ENCODE data around the gene FGF5. TPM values are rescaled to one million over a fixed set of nuclear protein-coding genes. Genes with fewer than 3 reads are reported as not detected.

Gene FGF5
- total RNA-seq, 1 experiment from 2014 or later: 2.6 TPM

GRCh38 chr4:80261989-80262600 is 4.4 kb upstream of the FGF5 start:
- POLR2A ChIA-PET (ENCODE audit: unreplicated experiment): no interaction called here
- Histone ChIP-seq H3K4me1 (ENCODE audit: insufficient read depth, low read length) (peaks cover 6% of the 10 kb centered on the region; the same call in 1 of the 2 replicates), H3K79me2 (ENCODE audit: low read length) (peaks cover 17% of the 10 kb centered on the region), H3K4me3 (ENCODE audit: low read length) (no peak overlapping the region), H3K4me2 (ENCODE audit: low read length) (no peak overlapping the region), H3K36me3 (ENCODE audit: low read depth, low read length) (no peaks in the 10 kb centered on the region), H3K9ac (ENCODE audit: low read length) (no peak overlapping the region), H4K20me1 (ENCODE audit: low read length) (no peaks in the 10 kb centered on the region), H3F3A (ENCODE audit: low read length, unreplicated experiment) (no peaks in the 10 kb centered on the region), H2AFZ (ENCODE audit: low read length) (no peak overlapping the region), H3K9me2 (replicated peaks; ENCODE audit: low read length) (no peaks in the 10 kb centered on the region), H3K27ac (ENCODE audit: low read length) (no peak overlapping the region), H3K27me3 (ENCODE audit: low read length) (no peaks in the 10 kb centered on the region), H3K9me3 (ENCODE audit: low read length) (no peaks in the 10 kb centered on the region)
- DNase-seq (no peak), ATAC-seq (no peak)
- intact Hi-C loops (cut with micrococcal nuclease): no loop called here
- TF ChIP-seq EZH2 (IDR thresholded peaks at IDR 0.05; ENCODE audit: low read length, unreplicated experiment) (no peak), EZH2phosphoT487 (IDR thresholded peaks at IDR 0.05; ENCODE audit: borderline replicate concordance, low read length) (no peak)
- TF ChIP-seq, protein P1, sequence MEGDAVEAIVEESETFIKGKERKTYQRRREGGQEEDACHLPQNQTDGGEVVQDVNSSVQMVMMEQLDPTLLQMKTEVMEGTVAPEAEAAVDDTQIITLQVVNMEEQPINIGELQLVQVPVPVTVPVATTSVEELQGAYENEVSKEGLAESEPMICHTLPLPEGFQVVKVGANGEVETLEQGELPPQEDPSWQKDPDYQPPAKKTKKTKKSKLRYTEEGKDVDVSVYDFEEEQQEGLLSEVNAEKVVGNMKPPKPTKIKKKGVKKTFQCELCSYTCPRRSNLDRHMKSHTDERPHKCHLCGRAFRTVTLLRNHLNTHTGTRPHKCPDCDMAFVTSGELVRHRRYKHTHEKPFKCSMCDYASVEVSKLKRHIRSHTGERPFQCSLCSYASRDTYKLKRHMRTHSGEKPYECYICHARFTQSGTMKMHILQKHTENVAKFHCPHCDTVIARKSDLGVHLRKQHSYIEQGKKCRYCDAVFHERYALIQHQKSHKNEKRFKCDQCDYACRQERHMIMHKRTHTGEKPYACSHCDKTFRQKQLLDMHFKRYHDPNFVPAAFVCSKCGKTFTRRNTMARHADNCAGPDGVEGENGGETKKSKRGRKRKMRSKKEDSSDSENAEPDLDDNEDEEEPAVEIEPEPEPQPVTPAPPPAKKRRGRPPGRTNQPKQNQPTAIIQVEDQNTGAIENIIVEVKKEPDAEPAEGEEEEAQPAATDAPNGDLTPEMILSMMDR (conservative IDR thresholded peaks at IDR 0.05; ENCODE audit: low read depth, low read length): no peak
- no TSS peak for BruUV-seq (replicated peaks)
- CTCF ChIA-PET: no interaction called here

DNA sequence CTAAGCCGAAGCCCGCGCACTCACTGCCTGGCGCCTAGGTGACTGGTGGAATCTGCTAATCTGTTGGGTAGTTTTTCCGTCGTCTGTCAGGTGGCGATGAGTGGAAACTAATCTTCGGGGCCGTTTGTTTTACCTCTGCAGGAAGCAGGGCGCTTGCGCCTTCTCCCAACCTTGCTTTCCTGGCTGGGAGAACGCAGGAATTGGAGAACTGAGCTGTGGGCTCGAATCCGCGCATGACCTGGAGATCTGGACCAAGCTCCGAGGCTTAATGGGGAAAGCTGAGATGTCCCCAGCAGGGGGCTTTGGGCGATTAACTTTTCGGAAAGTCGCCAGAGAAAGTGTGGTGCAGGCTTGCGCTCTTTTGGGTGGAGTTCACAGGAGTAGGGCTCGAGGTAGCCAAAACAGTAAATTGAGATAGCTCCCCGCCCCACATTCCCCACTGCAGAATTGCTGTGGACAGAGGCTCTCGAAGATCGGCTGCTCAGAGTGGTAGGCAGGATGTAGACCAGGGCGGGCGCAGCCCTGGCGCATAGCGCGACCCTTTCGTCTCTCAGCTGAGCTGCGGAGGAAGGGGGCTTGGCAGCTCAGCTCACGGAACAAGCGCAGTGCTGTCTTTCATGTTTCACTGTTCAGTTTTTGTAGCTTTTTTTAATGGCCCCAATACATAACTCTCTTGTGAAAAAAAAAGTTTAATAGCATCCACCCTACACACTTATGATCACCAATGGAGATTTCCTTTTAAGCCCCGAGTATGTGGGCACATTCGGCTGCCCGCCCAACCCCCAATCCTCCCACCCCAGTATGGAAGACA is 2.7 kb upstream of the FGF5 start:
- TF ChIP-seq EZH2 (IDR thresholded peaks at IDR 0.05; ENCODE audit: low read length, unreplicated experiment) (no peak), EZH2phosphoT487 (IDR thresholded peaks at IDR 0.05; ENCODE audit: borderline replicate concordance, low read length) (no peak)
- TF ChIP-seq, protein P1 (conservative IDR thresholded peaks at IDR 0.05; ENCODE audit: low read depth, low read length): no peak
- intact Hi-C loops (cut with micrococcal nuclease): no loop called here
- no peaks in the 10 kb centered on the region for H3K9me3 ChIP-seq (ENCODE audit: low read length)
- H3K27ac ChIP-seq (ENCODE audit: low read length): no peak overlapping the region
- H3K4me3 ChIP-seq (ENCODE audit: low read length): no peak overlapping the region
- no peaks in the 10 kb centered on the region for H3K27me3 ChIP-seq (ENCODE audit: low read length)
- H3K9ac ChIP-seq (ENCODE audit: low read length): no peak overlapping the region
- ATAC-seq (no peak), DNase-seq (no peak)
- H3K36me3 ChIP-seq (ENCODE audit: low read depth, low read length): no peaks in the 10 kb centered on the region
- H4K20me1 ChIP-seq (ENCODE audit: low read length): no peaks in the 10 kb centered on the region
- H3K4me2 ChIP-seq (ENCODE audit: low read length): no peak overlapping the region
- no TSS peak for BruUV-seq (replicated peaks)
- CTCF ChIA-PET: no interaction called here
- peaks cover 6% of the 10 kb centered on the region; the same call in 1 of the 2 replicates for H3K4me1 ChIP-seq (ENCODE audit: insufficient read depth, low read length)
- POLR2A ChIA-PET (ENCODE audit: unreplicated experiment): no interaction called here
- H3F3A ChIP-seq (ENCODE audit: low read length, unreplicated experiment): no peaks in the 10 kb centered on the region
- peaks cover 33% of the 10 kb centered on the region for H3K79me2 ChIP-seq (ENCODE audit: low read length)
- no peak overlapping the region for H2AFZ ChIP-seq (ENCODE audit: low read length)
- H3K9me2 ChIP-seq (replicated peaks; ENCODE audit: low read length): no peaks in the 10 kb centered on the region

DNA sequence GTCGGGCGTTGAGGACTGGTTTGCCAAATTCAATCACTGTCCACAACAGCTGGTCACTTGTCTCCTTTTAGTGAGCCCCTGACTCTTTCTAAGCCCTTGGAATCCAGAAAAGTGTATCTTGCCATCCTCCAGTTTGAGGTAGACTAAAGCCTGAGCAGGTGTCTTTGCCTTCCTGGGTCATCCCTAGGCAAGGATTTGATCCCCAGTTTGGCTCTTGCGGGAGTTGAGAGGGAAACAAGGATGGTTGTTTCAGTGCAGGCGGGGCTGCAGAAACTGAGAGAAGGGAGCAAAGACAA is 2.2 kb upstream of the FGF5 start:
- ChIA-PET POLR2A (ENCODE audit: unreplicated experiment) (no interaction called here), CTCF (no interaction called here)
- H3K27me3 ChIP-seq (ENCODE audit: low read length): no peaks in the 10 kb centered on the region
- H3K9me2 ChIP-seq (replicated peaks; ENCODE audit: low read length): no peaks in the 10 kb centered on the region
- H2AFZ ChIP-seq (ENCODE audit: low read length): no peak overlapping the region
- no peak overlapping the region for H3K4me2 ChIP-seq (ENCODE audit: low read length)
- DNase-seq (no peak), ATAC-seq (no peak)
- H3F3A ChIP-seq (ENCODE audit: low read length, unreplicated experiment): no peaks in the 10 kb centered on the region
- TF ChIP-seq EZH2 (IDR thresholded peaks at IDR 0.05; ENCODE audit: low read length, unreplicated experiment): no peak
- TF ChIP-seq, protein P1 (conservative IDR thresholded peaks at IDR 0.05; ENCODE audit: low read depth, low read length): no peak
- no peak for TF ChIP-seq EZH2phosphoT487 (IDR thresholded peaks at IDR 0.05; ENCODE audit: borderline replicate concordance, low read length)
- H3K36me3 ChIP-seq (ENCODE audit: low read depth, low read length): no peaks in the 10 kb centered on the region
- H3K4me3 ChIP-seq (ENCODE audit: low read length): no peak overlapping the region
- H3K9ac ChIP-seq (ENCODE audit: low read length): no peak overlapping the region
- intact Hi-C loops (cut with micrococcal nuclease): no loop called here
- no peaks in the 10 kb centered on the region for H3K9me3 ChIP-seq (ENCODE audit: low read length)
- BruUV-seq (replicated peaks): no TSS peak
- peaks cover 6% of the 10 kb centered on the region; the same call in 1 of the 2 replicates for H3K4me1 ChIP-seq (ENCODE audit: insufficient read depth, low read length)
- H4K20me1 ChIP-seq (ENCODE audit: low read length): no peaks in the 10 kb centered on the region
- no peak overlapping the region for H3K27ac ChIP-seq (ENCODE audit: low read length)
- H3K79me2 ChIP-seq (ENCODE audit: low read length): peaks cover 38% of the 10 kb centered on the region
